Ramos (cell line): ENCODE measurements around the gene SLC26A8.
"Not testable (repeated sequence)": the region's sequence is repeated elsewhere in the genome, so short reads cannot be mapped to it uniquely, and the experiment has no call there.

Experiments
- in situ Hi-C: fragments of 300-500 bp; cut with MboI; formaldehyde crosslinking; loops from one replicate; pipeline ENCODE4 v1.14.3; 2022; ENCODE audit warnings: low sequenced_read_pairs; ENCODE audit not compliant: unreplicated experiment

The SLC26A8 gene

DNA sequence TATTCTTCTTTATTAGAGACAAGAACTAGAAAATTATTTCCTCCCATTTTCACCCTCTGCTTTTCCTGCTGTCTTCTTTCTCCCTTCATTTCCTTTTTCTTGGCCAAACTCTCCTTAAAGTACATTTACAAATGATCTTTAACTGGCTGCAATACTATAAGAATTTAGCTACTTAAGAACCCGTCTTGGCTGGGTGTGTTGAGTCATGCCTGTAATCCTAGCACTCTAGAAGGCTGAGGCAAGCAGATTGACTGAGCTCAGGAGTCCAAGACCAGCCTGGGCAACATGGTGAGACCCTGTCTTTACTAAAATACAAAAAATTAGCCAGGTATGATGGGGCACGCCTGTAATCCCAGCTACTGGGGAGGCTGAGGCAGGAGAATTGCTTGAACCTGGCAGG, 64.3 kb downstream of the SLC26A8 start:
- in situ Hi-C loops: no loop called here

GRCh38 chr6:35955970-35956369, 68.5 kb downstream of the SLC26A8 start:
- in situ Hi-C loops: no loop called here

GRCh38 chr6:35955521-35955920, 68.9 kb downstream of the SLC26A8 start:
- in situ Hi-C loops: no loop called here

DNA sequence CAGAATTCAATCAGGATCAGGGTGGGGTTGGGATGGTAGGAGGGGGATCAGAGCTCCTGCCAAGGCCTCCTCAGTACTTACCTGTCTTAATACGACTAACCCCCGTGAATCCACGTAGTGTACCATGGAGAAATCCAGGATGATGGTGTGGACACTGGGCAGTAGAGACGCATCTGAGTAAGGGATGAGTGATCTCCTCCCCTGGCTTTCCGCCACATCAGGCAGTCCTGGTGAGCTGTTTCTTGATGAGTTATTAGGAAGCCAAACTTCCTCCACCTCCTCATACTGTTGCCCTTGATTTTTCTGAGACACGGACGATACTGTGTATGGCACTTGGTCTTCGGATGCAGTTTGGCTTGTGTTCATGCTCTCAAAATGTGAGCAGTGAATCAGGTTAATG, 69.4 kb downstream of the SLC26A8 start:
- in situ Hi-C loops: no loop called here

DNA sequence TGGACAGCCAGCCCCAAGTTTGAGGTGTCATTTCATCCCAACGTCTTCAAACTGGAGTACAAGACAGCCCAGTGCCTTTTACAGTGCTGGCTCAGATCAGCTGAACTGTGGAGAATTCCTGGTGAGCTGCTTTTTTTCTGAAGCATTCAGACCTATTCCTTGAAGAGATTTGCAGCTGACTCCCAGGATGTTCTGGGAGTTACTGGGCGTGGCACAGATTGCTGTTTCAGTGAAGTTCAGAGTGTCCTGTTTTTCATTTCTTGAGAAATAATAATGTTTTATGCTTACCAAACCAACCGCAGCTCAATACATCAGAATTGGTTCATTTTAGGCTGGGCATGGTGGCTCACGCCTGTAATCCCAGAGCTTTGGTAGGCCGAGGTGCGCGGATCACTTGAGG, 70.1 kb downstream of the SLC26A8 start:
- in situ Hi-C loops: no loop called here

GRCh38 chr6:35948725-35949124, 75.7 kb downstream of the SLC26A8 start:
- in situ Hi-C loops: no loop called here

- in situ Hi-C loops: no loop called here
These were observed 78.8 kb downstream of the SLC26A8 start for GRCh38 chr6:35945650-35946025.

DNA sequence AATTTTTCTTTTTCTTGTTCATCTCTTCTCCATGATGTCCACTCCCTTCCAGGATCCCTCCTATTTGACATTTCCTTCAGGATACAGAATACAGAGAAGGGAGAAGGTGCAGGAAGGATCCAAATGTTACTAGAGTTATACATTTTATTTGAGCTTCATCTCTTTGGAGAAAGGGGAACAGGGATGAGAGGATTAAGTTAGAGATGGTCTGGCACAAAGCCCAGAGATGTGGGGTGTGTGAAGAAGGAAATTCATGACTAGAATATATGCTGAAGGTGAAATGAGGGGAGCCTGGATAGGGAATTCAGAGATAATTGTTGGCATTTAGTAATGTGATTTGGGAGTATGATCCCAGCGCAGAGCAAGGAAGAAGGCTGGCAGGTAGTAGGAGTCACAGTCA, 81.1 kb downstream of the SLC26A8 start:
- in situ Hi-C loops: no loop called here

DNA sequence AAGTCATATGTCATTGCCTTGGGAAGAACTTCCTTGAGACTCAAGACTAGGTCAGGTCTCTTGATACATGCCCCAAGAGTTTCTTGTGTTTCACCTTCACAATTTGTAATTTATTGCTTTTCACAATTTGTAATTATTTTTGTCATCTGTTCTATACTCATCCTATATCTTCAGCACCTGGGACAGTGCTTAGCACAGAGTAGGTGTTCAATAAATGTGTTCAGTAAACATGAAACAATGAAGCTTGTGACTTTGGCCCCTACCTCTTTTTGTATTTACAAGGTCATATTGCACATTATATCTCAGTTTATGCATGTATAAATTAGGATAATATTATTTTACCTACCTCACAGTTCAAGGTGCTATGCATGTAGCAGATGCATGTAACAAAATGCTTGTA, 82.1 kb downstream of the SLC26A8 start:
- in situ Hi-C loops: no loop called here

GRCh38 chr6:35941170-35941569, 83.3 kb downstream of the SLC26A8 start:
- in situ Hi-C loops: not testable (repeated sequence)

DNA sequence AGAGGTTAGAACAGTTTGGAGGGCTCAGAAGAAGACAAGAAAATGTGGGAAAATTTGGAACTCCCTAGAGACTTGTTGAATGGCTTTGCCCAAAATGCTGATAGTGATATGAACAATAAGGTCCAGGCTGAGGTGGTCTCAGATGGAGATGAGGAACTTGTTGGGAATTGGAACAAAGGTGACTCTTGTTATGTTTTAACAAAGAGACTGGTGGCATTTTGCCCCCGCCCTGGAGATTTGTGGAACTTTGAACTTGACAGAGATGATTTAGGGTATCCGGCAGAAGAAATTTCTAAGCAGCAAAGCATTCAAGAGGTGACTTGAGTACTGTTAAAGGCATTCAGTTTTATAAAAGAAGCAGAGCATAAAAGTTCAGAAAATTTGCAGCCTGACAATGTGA, 84.4 kb downstream of the SLC26A8 start:
- in situ Hi-C loops: not testable (repeated sequence)

DNA sequence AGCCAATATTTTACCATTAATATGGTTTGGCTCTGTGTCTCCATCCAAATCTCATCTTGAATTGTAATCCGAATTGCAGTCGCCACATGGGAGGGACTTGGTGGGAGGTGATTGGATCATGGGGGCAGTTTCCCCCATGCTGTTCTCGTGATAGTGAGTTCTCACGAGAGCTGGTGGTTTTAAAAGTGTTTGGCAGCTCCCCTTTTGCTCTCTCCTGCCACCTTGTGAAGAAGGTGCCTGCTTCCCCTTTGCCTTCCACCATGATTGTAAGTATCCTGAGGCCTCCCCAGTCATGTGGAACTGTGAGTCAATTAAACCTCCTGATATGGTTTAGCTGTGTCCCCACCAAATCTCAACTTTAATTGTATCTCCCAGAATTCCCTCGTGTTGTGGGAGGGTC, 85.2 kb downstream of the SLC26A8 start:
- in situ Hi-C loops: not testable (repeated sequence)

DNA sequence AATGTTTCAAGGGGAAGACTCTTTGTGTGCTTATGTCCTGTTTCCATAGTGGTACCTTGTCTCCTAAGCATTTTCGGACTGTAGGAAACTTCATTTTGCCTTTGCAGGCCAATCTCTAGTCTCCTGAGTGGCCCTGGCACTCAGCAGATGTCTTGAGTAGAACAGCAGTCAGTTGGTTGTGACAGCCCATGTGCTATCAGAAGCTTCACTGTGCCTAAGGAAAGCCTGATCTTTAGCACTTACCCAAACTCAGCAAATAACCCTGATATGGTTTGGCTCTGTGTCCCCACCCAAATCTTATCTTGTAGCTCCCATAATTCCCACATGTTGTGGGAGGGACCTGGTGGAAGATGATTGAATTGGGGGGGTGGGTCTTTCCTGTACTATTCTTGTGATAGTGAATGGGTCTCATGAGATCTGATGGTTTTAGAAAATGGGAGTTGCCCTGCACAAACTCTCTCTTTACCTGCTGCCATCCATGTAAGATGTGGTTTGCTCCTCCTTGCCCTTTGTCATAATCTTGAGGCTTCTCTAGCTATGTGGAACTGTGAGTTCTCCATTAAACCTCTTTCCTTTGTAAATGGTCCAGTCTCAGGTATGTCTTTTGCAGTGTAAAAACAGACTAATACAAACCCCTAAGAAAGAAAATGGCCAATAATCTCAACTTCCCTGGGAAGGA, 87.6 kb downstream of the SLC26A8 start:
- in situ Hi-C loops: no loop called here

DNA sequence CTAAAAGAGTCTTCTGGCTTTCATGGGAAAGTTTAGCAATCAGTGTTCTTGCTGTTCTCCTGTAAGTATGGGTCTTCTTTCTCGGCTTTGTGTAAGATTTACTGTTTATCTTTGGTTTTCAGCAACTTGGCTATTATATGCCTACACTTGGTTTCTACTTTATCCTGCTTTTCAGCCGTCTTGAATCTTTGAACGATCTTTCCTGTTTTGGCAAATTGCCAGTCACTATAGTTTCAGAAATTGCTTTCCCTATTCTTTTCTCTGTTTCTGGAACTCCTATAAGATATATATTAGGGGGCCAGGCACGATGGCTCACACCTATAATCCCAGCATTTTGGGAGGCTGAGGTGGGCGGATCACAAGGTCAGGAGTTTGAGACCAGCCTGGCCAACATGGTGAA, 89.0 kb downstream of the SLC26A8 start:
- in situ Hi-C loops: no loop called here

DNA sequence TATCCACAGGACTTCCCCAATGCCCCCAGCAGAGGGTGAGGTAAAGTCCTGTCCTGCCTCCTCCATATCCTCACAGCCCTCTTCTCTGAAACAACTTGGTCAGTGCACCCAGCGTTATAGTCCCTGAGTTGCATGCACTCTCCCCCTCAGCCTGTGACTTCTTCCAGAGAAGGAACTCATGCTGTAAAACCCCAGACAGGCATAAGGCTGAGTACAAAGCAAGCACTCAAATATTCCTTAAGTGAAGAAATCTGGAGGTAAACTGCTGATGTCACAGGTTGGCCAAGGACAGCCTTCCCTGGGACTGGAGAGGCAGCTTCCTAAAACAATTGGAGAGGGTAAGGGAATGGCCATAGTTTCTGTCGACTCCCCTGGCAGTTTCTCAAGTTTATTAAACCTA, 90.6 kb downstream of the SLC26A8 start:
- in situ Hi-C loops: no loop called here

- in situ Hi-C loops: not testable (repeated sequence)
These were observed 92.6 kb downstream of the SLC26A8 start for GRCh38 chr6:35931873-35932272.

GRCh38 chr6:35931120-35931561, 93.3 kb downstream of the SLC26A8 start:
- in situ Hi-C loops: no loop called here

DNA sequence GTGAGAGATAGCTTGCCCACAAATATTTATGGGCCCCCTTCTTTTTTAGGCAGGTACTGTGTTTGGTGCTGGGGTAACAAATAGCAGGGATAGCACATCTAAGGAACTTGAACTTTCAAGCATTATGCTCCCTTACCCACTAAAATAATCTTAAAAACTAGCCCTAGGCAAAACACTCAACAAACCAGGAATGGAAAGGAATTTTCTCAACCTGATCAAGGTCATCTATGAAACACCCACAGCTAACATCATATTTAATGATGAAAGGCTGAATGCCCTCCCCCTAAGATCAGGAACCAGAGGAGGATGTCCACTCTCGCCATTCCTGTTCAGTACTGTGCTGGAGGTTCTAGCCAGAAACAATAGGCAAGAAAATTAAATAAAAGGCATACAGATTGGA, 94.8 kb downstream of the SLC26A8 start:
- in situ Hi-C loops: no loop called here

- in situ Hi-C loops: no loop called here
These were observed 97.8 kb downstream of the SLC26A8 start for GRCh38 chr6:35926509-35927215.

- in situ Hi-C loops: no loop called here
These were observed 98.5 kb downstream of the SLC26A8 start for GRCh38 chr6:35925961-35926360.

DNA sequence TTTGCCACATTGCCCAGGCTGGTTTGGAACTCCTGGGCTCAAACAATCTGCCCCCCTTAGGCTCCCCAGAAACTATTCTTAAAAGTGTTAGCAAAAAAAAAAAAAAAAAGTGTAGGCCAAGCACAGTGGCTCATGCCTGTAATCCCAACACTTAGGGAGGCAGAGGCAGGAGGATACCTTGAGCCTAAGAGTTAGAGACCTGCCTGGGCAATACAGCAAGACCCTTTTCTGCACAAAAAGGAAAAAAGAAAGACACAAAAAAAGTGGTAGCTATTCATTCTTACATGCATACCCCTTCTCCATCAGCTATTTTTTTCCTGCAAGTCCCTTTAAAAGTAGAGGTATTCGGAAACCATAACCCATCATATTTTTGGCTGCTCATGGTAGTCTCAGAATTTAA, 100.3 kb downstream of the SLC26A8 start:
- in situ Hi-C loops: no loop called here

GRCh38 chr6:35922139-35922554, 102.3 kb downstream of the SLC26A8 start:
- in situ Hi-C loops: no loop called here
